Left cardiac atrium (tissue), 4 donors: ENCODE results near the gene CAMKK2. TPM values are rescaled to one million over a fixed set of nuclear protein-coding genes. Genes with fewer than 3 reads are reported as not detected.
"Not testable (repeated sequence)": the region's sequence is repeated elsewhere in the genome, so short reads cannot be mapped to it uniquely, and the experiment has no call there.

ENCODE experiments used
- ATAC-seq, 2 donors: fragments of 200-7000 bp; cut with Tn5 transposase; one replicate each; pipeline ENCODE4 v1.9.1; 2020; ENCODE audit warnings: mild to moderate bottlenecking in 2 of 2, moderate library complexity in 2 of 2
- DNase-seq: peaks from one replicate; pipeline ENCODE4 v3.0.0-alpha.2; 2020
- intact Hi-C, 2 donors: fragments of 100-400 bp; cut with DNase I; formaldehyde crosslinking; loops; one replicate each; pipeline versions ENCODE4 v1.14.1 to v1.15.1; 2022 to 2023
- total RNA-seq, 2 donors: library from RNA; stranded (reverse); fragmentation: NEBNext Ultra II Directional; extraction: Animal tissue kit (Norgen Biotek cat#: 25700); gene quantifications; one replicate each; pipeline ENCODE4 v1.2.1, GENCODE V29; 2021
- donor health status: DM: no; HTN: yes; CAD: no.
- donor health status: DM: no; HTN: yes; CAD: no; lungs with severe emphysema.
- donor health status: DM: yes; HTN: yes; CAD: no.
- donor health status: Dilated cardiomyopathy.

The CAMKK2 gene
- total RNA-seq, 2 donors from 2014 or later = 22.0 to 23.1 TPM

GRCh38 chr12:121282910-121283309 lies 13.6 kb downstream of the CAMKK2 start:
- ATAC-seq, intact Hi-C loops: not testable (repeated sequence)
- peak; percentile 25 for DNase-seq

- DNase-seq = peak; percentile 32
- peak in 1 of 2 donors; percentile 25 for ATAC-seq
- intact Hi-C loops = no loop called here
These were observed 14.3 kb downstream of the CAMKK2 start for GRCh38 chr12:121282072-121282742.

- ATAC-seq, intact Hi-C loops, DNase-seq: not testable (repeated sequence)
These were observed 15.4 kb downstream of the CAMKK2 start for GRCh38 chr12:121281116-121281515.

- intact Hi-C loops, DNase-seq, ATAC-seq: not testable (repeated sequence)
These were observed 16.0 kb downstream of the CAMKK2 start for GRCh38 chr12:121280531-121280930.

GRCh38 chr12:121279507-121279915 lies 17.0 kb downstream of the CAMKK2 start:
- intact Hi-C loops = no loop called here
- ATAC-seq = peak; percentile 48 to 65
- peak; percentile 64 for DNase-seq

GRCh38 chr12:121279071-121279375 lies 17.5 kb downstream of the CAMKK2 start:
- DNase-seq = peak; percentile 72
- ATAC-seq = peak; percentile 58 to 63
- intact Hi-C loops = no loop called here

GRCh38 chr12:121278169-121279070 lies 18.1 kb downstream of the CAMKK2 start:
- intact Hi-C loops = no loop called here
- DNase-seq (peak; percentile 25), ATAC-seq (peak; percentile 20 to 36)

GRCh38 chr12:121277374-121277759 lies 19.1 kb downstream of the CAMKK2 start:
- ATAC-seq (no peak), DNase-seq (no peak)
- intact Hi-C loops = no loop called here

- ATAC-seq (no peak), DNase-seq (no peak)
- intact Hi-C loops = no loop called here
These were observed 22.3 kb downstream of the CAMKK2 start for GRCh38 chr12:121274036-121274763.

- intact Hi-C loops = no loop called here
- no peak for DNase-seq
- ATAC-seq = no peak
These were observed 23.1 kb downstream of the CAMKK2 start for GRCh38 chr12:121273364-121273896.

GRCh38 chr12:121267822-121268221 lies 28.7 kb downstream of the CAMKK2 start:
- intact Hi-C loops = no loop called here
- ATAC-seq (no peak), DNase-seq (no peak)

GRCh38 chr12:121264951-121265515 lies 31.5 kb downstream of the CAMKK2 start:
- no peak for DNase-seq
- no peak for ATAC-seq
- intact Hi-C loops = no loop called here

GRCh38 chr12:121264135-121264534 lies 32.4 kb downstream of the CAMKK2 start:
- ATAC-seq = no peak
- intact Hi-C loops = no loop called here
- no peak for DNase-seq

GRCh38 chr12:121263206-121263935 lies 33.1 kb downstream of the CAMKK2 start:
- intact Hi-C loops = no loop called here
- no peak for DNase-seq
- ATAC-seq = no peak

GRCh38 chr12:121261398-121261797 lies 35.1 kb downstream of the CAMKK2 start:
- intact Hi-C loops = no loop called here
- ATAC-seq (peak in 1 of 2 donors; percentile 19), DNase-seq (no peak)

GRCh38 chr12:121260091-121260490 lies 36.4 kb downstream of the CAMKK2 start:
- no peak for ATAC-seq
- DNase-seq = no peak
- intact Hi-C loops = no loop called here

GRCh38 chr12:121259074-121259473 lies 37.4 kb downstream of the CAMKK2 start:
- DNase-seq (no peak), ATAC-seq (no peak)
- intact Hi-C loops = no loop called here

- ATAC-seq, DNase-seq, intact Hi-C loops: not testable (repeated sequence)
These were observed 38.6 kb downstream of the CAMKK2 start for GRCh38 chr12:121257704-121258449.
